DLD1 (cell line): ENCODE results near the gene RAB8A.

ENCODE experiments used
- in situ Hi-C: cut with HindIII; loops from 2 replicates; pipeline ENCODE4 v1.10.0; 2017; ENCODE audit warnings: low sequenced_read_pairs

RAB8A gene

DNA sequence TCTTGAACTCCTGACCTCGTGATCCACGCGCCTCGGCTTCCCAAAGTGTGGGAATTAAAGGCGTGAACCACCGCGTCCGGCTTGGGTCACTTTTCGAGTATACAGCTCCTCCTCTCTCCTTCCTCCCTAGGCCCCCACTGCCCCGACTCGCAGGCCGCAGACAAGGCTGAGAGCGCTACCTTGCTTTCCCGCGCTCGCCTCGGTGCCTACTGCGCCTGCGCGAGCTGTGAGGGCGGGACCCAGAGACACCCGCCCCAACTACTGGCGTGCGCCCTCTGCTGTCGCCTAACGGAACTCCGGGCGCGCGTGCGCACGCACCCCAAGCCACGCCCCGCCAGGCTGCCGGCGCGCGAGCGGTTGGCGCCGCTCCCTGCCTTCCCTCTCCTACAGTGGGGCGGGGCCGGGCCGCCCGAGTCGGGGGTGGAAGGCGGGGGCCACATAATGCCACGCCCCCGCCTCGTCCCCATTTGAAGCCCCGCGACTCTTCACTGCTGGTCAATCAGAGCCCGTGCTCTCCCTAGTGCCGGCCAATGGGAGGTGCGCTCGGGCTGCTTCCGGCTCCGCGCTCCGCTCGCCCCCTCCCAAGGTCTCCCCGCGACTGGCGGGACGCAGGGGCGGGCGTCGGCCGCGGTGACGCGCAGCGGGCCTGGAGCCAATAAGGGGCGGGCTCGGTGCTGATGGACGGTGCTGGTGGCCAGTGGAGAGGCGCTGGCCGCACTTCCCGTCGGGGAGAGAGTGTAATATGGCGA lies at the start of gene RAB8A:
RAB8A (plus strand) TSS at position 730 of the 749 bp plus-strand sequence; CDS start at position 743, 13 bp downstream.
- in situ Hi-C loops: no loop called here

DNA sequence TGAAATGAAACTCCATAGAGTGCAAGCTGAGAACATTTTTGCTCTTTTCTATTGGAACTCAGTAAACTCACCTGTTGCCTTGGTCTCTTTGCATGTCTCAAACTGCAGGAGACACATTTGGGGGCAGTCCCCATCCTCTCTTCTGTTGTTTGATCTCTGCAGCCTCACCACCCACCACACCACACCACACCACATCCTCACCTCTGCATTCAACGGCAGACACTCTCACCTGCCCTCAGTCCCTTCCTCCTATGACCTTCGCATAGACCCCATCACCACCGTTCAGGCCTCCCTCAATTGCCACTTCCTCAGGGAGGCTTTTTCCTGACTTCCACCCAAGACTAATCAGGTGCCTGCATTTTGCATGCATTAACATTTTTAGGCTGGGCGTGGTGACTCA lies 49.7 kb upstream of the RAB8A start:
- in situ Hi-C loops: no loop called here

DNA sequence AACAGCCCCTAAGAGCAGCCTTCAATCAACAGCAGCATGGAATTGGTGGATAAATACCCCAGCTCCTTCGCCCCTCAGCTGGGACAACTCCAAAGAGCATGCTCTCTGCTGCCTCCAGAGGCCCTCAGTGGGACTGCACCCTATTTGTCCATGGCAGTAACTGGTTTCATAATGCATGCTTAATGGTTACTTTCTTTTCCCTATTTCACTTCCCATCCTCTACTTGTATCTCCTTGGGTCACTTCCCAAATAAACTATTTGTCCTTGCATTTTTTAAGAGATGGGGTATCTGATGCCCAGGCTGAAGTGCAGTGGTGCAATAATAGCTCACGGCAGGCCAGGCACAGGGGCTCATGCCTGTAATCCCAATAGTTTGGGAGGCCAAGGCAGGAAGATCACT lies 48.9 kb upstream of the RAB8A start:
- in situ Hi-C loops: no loop called here

DNA sequence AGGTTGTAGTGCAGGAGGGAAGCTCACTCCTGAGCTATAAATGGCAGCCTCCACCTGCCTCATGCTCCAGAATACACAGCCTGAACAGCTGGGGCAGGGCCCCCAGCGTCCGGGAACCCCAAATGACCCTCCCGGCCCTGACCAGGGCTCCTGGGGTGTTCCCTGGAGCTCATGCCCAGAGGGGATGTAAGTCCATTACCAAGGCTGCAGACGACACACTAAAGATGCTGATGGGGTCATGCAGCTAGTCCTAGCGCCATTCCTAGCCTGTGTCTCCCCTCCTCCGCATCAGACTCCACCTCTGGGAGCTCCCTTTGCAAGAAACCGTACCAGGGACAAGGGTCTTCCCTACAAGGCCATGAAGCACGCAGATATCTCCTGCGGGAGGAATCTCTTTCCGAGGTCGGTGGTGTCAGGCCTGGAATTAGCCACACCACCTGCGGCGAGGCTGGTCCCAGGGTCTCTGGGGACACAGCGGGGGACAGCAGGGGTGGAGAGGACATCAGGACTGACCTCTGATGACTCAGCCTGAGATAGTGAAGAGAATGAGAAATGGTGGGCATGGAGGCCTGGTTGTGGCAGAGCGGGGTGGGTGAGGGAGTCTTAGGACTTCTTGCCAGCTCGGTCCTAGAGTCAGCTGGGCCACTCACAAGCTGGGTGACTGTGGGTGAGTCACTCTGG lies 47.3 kb upstream of the RAB8A start:
- in situ Hi-C loops: no loop called here

DNA sequence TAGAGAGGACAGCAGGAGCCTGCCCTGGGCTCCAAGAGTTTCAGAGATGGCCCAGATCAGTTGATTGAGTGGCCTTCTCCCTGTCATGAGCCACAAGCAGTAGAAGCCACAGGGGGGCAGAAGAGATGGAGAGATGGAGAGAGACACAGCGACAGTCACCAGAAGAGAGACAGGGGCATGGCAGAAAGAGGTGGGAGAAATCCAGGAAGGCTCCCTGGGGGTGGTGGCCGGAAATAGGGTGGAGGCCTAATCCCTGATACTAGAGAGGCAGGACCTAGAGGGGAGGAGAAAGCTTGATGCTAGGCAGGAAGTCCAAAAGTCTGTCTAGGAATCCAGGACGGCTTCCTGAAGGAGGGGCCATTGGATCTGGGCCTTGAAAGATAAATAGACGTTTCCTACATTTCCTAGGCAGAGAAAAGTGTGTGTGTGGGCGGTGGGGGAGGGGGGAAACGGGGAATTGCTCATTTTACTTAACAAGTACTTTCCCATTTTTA lies 45.0 kb upstream of the RAB8A start:
- in situ Hi-C loops: no loop called here

DNA sequence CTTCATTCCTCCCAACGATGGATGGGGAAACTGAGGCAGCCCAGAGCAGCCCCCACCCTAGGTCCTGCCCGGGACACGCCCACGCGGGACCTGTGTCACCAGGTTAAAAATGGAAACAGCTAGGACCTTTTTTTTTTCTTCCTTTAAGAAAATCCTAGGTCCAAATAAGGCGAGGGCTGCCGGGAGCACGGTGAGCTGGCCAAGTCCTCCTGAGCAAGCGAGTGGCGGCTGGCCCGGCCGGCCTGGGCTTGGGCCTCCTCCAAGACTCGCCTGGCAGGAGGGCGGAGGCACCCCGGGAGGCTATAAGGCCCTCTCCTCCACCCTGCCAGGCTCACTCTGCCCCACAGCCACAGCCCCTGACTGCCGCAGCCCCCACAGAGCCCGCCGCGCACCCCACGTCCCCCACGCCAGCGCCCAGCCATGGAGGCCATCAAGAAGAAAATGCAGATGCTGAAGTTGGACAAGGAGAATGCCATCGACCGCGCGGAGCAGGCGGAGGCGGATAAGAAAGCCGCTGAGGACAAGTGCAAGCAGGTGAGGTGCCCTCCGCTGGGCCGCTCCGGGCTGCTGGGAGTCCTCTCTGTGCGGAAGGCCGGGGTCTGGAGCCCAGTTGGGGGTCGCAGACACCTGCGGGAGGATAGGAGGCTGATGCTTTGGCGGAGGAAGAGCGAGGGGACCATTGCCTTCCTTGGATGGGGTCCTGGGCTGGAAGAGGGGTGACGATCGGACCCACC lies 44.3 kb upstream of the RAB8A start:
- in situ Hi-C loops: no loop called here

DNA sequence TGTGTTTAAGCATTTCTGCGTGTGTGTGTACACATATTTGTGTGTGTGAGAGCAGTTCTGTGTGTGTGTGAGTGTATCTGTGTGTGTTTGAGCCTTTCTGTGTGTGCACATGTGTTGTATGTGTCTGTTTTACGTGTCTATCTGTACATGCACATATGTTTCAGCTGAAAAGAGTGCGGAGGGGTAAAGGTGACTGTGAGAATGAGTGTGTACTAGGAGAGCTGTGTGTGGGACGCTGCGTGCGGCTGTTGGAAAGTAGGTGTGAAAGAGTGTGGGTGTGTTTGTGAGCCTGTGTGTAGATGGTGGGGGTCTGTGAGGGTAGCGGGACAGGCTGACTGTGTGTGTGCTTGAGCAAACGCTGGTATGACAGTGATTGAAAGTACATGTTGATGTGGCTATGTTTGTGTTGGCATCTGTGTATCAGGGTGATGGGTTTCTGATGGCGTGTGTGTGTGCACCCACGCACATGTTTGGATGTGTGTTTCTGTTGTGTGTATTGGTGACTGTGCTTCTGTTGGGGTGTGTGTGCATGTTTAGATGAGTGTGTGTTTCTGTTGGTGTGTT lies 42.9 kb upstream of the RAB8A start:
- in situ Hi-C loops: no loop called here

DNA sequence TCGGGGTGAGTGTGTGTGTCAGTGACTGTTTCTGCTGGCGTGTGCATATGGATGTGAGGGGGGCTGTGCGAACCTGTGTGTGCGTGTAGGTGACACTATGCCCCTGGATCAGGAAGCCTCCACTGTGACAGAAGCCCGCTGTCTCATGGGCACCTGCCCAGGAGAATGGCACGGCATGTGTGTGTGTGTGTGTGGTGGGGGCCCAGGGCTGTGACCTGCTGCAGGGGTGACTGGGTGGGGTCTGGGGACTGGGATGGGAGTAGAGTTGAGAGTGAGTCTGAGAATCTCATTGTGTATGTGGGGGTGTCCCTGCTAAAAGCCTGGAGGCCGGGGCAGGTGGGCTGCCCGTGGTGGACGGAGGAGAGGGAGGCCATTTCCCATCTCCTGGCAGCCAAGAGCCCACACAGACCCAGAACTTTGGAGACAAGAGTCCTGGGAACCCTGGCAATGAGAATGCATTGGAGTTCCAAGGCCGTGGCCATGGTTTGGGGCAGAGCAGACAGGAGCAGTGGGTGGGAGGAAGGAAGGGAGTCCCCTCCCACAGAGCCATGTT lies 41.8 kb upstream of the RAB8A start:
- in situ Hi-C loops: no loop called here

DNA sequence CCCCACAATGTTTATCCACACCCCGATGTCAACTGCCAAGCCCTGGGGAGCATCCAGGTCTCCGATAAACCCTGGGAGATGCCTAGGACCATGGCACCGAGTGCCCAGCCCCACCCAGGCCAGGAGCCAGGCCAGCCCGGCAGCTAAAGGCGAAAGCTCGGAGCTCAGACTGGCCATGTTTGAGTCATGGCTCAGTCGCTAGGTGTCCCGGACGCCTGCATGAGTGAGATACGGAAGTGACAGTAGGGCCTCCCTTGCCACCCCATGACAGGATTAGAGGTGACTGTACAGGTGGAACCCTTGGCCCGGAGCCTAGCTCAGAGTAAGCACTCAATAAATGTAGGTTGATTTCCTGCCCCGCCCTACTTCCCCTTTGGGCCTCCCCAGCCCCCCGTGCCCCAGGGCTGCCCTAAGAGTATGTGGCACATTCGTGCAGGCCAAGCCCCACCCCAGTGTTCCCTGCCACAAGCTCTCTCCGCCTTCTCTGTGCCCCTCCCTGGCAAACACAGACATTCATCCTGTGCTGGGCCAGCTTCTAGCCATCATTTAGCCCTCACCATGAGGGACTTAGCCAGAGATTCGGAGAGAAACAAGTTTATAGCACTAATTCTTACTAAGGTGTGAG lies 41.2 kb upstream of the RAB8A start:
- in situ Hi-C loops: no loop called here

DNA sequence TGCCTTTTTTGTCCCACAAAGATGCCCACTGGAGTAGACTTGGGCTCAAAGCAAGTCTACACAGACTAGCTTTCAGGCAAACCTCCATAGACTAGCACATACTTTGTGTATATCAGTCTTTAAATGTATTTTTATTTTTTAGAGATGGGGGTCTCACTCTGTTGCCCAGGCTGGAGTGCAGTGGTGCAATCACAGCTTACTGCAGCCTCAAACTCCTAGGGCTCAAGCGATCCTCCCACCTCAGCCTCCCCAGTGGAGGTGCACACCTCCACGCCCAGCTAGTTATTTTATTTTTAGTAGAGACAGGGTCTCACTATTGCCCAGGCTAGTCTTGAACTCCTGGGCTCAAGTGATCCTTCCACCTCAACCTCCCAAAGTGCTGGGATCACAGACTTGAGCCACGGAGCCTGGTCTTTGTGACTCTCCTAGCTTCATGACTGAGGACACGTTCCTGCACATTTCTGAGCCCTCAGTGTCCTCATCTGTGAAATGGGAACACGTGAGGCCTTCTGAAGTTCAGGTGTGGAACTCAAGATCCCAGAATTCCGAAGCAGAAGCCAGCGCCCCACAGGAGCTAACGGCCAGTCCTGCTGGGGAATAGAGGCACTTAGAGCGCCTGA lies 40.5 kb upstream of the RAB8A start:
- in situ Hi-C loops: no loop called here

DNA sequence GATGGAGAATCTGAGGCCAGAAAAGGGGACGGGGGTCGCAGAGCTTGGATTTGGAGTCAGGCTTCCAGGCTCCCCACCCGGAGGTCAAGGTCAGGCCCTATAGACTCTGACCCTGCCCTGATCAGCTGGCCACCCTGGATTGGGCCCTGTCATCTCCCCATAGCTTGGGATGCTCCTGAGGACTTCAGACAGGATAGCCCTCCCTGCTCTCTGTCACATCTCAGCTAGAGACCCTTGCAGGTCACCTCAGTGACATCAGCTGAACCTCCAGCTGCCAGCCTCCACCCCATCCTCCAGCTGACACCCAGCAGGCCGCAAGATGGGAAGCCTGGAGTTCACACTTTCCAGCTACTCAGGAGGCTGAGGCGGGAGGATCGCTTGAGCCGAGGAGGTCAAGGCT lies 38.2 kb upstream of the RAB8A start:
- in situ Hi-C loops: no loop called here

DNA sequence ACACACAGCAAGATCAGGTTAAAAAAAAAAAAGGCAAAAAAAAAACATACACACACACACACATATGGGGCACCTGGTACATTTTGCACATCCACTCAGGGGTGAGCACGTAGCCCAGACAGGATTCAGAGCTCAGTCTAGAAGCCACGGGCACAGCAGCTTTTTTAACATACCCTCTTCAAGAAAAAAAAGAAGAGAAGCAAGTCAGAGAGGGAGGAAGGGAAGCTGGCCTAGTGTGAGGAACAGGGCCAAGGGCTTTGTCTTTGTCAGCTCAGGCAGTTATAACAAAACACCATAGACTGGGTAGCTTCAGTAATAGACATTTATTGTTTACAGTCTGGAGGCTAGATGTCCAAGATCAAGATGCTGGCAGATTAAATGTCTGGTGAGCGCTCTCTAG lies 37.7 kb upstream of the RAB8A start:
- in situ Hi-C loops: no loop called here

DNA sequence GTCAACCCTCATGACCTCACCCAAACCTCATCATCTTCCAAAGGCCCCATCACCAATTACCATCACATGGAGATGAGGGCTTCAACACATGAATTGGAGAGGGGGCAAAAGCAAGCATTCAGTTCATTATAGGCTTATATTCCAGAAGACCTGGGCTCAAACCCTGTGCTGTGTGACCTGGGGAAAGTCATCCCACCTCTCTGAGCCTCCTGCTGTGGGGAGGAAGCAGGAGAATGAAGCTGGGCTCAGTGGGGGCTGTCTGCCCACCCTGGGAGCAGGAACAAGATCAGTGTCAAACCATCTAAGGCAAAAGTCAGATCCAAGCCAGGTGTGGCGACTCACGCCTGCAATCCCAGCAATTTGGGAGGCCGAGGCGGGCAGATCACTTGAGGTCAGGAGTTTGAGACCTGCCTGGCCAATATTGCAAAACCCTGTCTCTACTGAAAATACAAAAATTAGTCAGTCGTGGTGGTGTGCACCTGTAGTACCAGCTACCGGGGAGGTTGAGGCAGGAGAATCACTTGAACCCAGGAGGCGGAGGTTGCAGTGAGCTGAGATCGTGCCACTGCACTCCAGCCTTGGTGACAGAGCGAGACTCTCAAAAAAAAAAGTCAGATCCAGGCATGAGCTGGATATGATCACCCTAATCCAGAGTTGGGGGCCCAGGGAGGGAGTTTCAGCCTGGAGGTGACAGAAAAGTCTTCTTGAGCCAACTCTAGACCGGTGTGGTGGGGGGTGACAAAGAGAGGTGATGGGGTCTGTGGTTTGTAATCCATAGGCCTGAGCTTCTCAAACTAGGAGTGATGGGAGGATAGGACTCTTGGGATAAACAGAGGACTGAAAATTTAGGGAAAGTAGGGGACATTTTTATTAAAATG lies 37.0 kb upstream of the RAB8A start:
- in situ Hi-C loops: no loop called here

DNA sequence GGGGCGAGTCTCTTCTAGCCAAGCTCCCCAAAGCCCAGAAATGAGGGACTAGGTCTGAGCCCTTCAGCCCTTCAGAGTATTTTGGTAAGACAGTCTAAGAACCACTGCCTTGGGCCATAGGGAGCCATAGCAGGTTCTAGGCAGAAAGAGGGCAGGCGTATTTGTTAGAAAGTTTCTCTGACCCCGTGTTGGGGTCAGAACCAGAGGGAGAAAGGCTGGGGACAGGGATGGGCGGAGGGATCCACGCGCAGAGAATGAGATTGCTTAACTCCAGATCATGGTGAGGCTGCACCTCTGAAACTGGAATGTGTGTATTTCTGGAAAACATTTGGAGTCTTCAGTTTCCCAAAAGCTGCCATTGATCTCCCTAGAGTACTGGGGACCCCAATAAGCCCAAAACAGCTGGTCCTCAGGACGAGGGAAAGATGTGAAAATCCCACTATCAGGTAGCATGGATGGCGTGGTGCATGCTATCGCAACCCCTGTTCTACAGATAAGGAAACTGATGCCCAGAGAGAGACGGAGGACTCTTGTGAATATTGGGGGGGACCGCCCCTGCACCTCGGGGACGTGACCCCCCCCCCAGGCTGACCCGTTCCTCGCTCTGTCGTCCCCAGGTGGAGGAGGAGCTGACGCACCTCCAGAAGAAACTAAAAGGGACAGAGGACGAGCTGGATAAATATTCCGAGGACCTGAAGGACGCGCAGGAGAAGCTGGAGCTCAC lies 36.1 kb upstream of the RAB8A start:
- in situ Hi-C loops: no loop called here

DNA sequence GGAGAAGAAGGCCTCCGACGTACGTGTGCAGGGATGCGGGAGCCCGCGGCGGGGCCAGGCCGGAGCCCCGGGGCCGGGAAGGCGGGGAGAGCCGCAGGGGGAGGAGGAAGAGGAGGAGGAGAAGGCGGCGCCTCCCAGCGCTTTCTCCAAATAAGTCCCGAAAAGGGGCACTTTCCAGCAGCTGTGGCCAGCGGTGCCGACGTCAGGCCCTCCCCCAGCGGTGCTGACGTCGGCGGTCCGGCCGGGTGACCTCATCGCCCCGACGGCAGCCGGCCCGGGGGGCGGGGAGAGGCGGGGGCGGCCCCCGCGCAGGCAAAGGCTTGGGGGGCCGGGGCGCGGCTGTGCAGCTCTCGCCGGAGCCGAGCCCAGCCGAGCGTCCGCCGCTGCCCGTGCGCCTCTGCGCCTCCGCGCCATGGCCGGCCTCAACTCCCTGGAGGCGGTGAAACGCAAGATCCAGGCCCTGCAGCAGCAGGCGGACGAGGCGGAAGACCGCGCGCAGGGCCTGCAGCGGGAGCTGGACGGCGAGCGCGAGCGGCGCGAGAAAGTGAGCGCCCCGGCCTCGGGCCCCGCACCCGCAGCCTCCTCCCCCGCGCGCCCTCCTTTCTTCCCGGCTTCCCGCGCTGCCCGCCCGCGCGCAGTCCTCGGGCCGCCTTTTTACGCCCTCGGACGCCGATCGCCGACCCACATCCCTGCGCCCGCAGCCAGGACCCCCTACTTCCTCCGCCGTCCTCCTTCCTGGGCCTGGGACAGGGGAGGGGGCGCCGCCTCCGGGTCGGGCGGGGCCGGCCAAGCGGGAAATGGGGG lies 35.3 kb upstream of the RAB8A start, which contains the start of gene TPM4:
TPM4 (plus strand) TSS at position 342 of the 804 bp plus-strand sequence; CDS start at position 413, 71 bp downstream.
- in situ Hi-C loops: no loop called here

DNA sequence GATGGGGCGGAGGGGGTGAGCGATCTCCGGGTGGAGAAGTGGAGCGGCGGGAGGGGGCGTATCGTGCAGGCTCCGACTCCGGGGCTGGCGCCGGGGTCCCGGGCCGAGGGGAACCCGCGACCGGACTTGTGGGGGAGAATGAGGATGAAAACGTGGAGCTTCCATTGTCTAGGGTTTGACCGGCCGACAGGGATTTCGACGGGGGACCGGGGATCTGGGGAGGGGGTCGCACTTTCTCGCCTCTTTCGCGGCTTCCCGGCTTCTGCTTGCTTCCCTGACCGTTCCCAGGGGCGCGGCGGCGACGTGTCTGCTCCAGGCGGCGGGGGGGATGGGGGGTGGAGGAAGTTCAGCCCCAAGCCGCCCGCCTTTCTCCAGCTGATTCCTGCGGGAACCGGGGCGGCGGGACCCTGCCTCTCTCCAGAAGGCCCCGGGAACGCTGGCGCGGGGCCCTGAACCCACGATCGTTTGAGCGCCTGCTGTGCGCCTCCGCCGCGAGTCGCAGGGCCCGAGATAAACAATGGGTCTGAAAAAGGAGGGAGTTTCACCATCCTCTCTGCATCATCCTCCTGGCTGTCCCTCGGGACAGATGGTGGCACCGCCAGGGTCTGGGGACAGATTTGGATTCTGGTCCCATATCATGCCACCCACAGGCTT lies 34.6 kb upstream of the RAB8A start:
- in situ Hi-C loops: no loop called here
